Adrenal gland (tissue), 12 donors: ENCODE data around the gene STK24. TPM values are rescaled to one million over a fixed set of nuclear protein-coding genes. Genes with fewer than 3 reads are reported as not detected.
A peak's percentile ranks its signal among the peaks of the same experiment; 100 is the strongest.

ENCODE experiments used
- DNase-seq, 7 donors: peaks; one replicate each; pipeline ENCODE4 v3.0.0-alpha.2; 2019 to 2020
- H3K27ac ChIP-seq, 5 donors: fragments of 200-600 bp; sonication (generic) in 4 of 5; 1 replicate in 3 of 5; 2 replicates in 2 of 5; pipeline versions ENCODE4 v1.5.1 to v1.8.0; 2016 to 2020; ENCODE audit warnings: mild to moderate bottlenecking in 1 of 5
- H3K27me3 ChIP-seq: fragments of 200-600 bp; 2 replicates; pipeline ENCODE4 v1.8.0; 2021
- H3K36me3 ChIP-seq, 2 donors: fragments of 200-600 bp; replicated peaks in 1 of 2; 1 replicate in 1 of 2; 2 replicates in 1 of 2; pipeline versions ENCODE4 v1.5.1 to v1.8.0; 2018 to 2022
- H3K4me1 ChIP-seq, 2 donors: fragments of 200-600 bp; replicated peaks in 1 of 2; 1 replicate in 1 of 2; 2 replicates in 1 of 2; pipeline versions ENCODE4 v1.5.1 to v1.8.0; 2018 to 2021
- H3K4me3 ChIP-seq, 4 donors: fragments of 200-600 bp; sonication (generic) in 3 of 4; one replicate each; pipeline ENCODE4 v1.5.1; 2016 to 2018
- H3K9me3 ChIP-seq, 3 donors: fragments of 200-600 bp; sonication (generic) in 1 of 3; replicated peaks in 1 of 3; 1 replicate in 2 of 3; 2 replicates in 1 of 3; pipeline versions ENCODE4 v1.5.1 to v1.8.0; 2016 to 2021
- CTCF ChIP-seq, 6 experiments: fragments of 450-650 bp in 4 of 6; fragments of 200-600 bp in 2 of 6; sonication (generic) in 1 of 6; IDR thresholded peaks; 1 replicate in 5 of 6; 2 replicates in 1 of 6; pipeline versions ENCODE4 v1.5.1 to v1.8.0; 2016 to 2021; ENCODE audit warnings: antibody characterized with exemption in 6 of 6, mild to moderate bottlenecking in 2 of 6, moderate library complexity in 1 of 6
- POLR2A ChIP-seq, 2 donors: fragments of 450-650 bp; IDR thresholded peaks; one replicate each; pipeline ENCODE4 v1.6.1; 2017; ENCODE audit warnings: antibody characterized with exemption in 2 of 2, mild to moderate bottlenecking in 2 of 2, moderate library complexity in 1 of 2
- WGBS, 4 donors: extraction: QIAGEN DNeasy Blood & Tissue Kit in 2 of 4; methylation state at CpG; one replicate each; pipeline versions ENCODE4 v1.1.5 to v1.1.7; 2013 to 2017; 5-methylcytosine and 5-hydroxymethylcytosine counted together
- intact Hi-C, 2 donors: fragments of 100-400 bp; cut with DNase I; formaldehyde crosslinking; loops; one replicate each; pipeline versions ENCODE4 v1.14.1 to v1.15.0; 2022 to 2023
- polyA plus RNA-seq, 3 donors: library from polyadenylated mRNA; stranded (reverse); fragments of 200-250 nt in 2 of 3; fragments of 350-450 nt in 1 of 3; fragmentation: Illumina TruSeq in 1 of 3; extraction: RNeasy Lipid Tissue Mini Kit (QIAGEN cat#74804) in 1 of 3; gene quantifications; one replicate each; pipeline ENCODE4 v1.2.3, GENCODE V29; 2013 to 2014
- total RNA-seq, 9 donors: library from RNA; depleted of rRNA in 4 of 9; stranded (reverse); fragments of >200 nt in 4 of 9; fragments of 120-200 nt in 1 of 9; fragmentation: NEBNext Ultra II Directional in 1 of 9; extraction: Animal tissue kit (Norgen Biotek cat#: 25700) in 1 of 9; gene quantifications; one replicate each; pipeline versions ENCODE4 v1.1.0 to v1.2.4, GENCODE V29; 2013 to 2023
- donor health status: healthy with polysubstance abuse.
- donor health status: Bipolar disorder and iron deficiency.
- donor health status: DM: yes; HTN: yes; CAD: no.
- donor health status: DM: no; HTN: no; CAD: no.
- donor health status: DM: no; HTN: no; CAD: no.
- donor health status: DM: yes; HTN: yes; CAD: no.

The STK24 gene
- total and polyA plus RNA-seq, 12 donors: 17.7 to 72.2 (median 56.0) TPM

GRCh38 chr13:98514288-98514687 lies 62.6 kb downstream of the STK24 start:
- no peak overlapping the region for H3K27ac ChIP-seq
- no peak overlapping the region for H3K4me3 ChIP-seq
- intact Hi-C loops: no loop called here
- peaks cover 4 to 26% of the 10 kb centered on the region in 2 donors for H3K4me1 ChIP-seq
- 96 to 100% (median 99%) methylated on average over 1 of the region's 1 CpG for WGBS, 4 donors
- H3K27me3 ChIP-seq: no peaks in the 10 kb centered on the region
- no peaks in the 10 kb centered on the region for H3K9me3 ChIP-seq
- H3K36me3 ChIP-seq: no peaks in the 10 kb centered on the region
- DNase-seq: no peak
- TF ChIP-seq POLR2A (IDR thresholded peaks at IDR 0.05) (no peak), CTCF (IDR thresholded peaks at IDR 0.05) (no peak)

- no peaks in the 10 kb centered on the region for H3K9me3 ChIP-seq
- peaks cover 5 to 31% of the 10 kb centered on the region in 2 donors for H3K4me1 ChIP-seq
- no peak for DNase-seq
- H3K36me3 ChIP-seq: no peaks in the 10 kb centered on the region
- H3K27me3 ChIP-seq: no peaks in the 10 kb centered on the region
- 95 to 100% (median 97%) methylated on average over 2 of the region's 2 CpGs for WGBS, 4 donors
- no peak overlapping the region for H3K27ac ChIP-seq
- TF ChIP-seq POLR2A (IDR thresholded peaks at IDR 0.05) (no peak), CTCF (IDR thresholded peaks at IDR 0.05) (no peak)
- intact Hi-C loops: no loop called here
- H3K4me3 ChIP-seq: no peak overlapping the region
Measured at GRCh38 chr13:98513837-98514236, 63.1 kb downstream of the STK24 start.

GRCh38 chr13:98512774-98513665 lies 63.9 kb downstream of the STK24 start:
- H3K27ac ChIP-seq: no peak overlapping the region
- H3K4me1 ChIP-seq: peaks cover 5 to 36% of the 10 kb centered on the region in 2 donors
- intact Hi-C loops: no loop called here
- H3K27me3 ChIP-seq: no peaks in the 10 kb centered on the region
- no peak for TF ChIP-seq POLR2A (IDR thresholded peaks at IDR 0.05)
- TF ChIP-seq CTCF (IDR thresholded peaks at IDR 0.05): no peak
- H3K36me3 ChIP-seq: no peaks in the 10 kb centered on the region
- H3K4me3 ChIP-seq: no peak overlapping the region
- WGBS, 4 donors: 89 to 93% (median 92%) methylated on average over 14 to 18 of the region's 18 CpGs
- H3K9me3 ChIP-seq: no peaks in the 10 kb centered on the region
- peak in 1 of 7 donors; percentile 13 for DNase-seq

GRCh38 chr13:98511435-98511834 lies 65.5 kb downstream of the STK24 start:
- Histone ChIP-seq H3K9me3 (no peaks in the 10 kb centered on the region), H3K4me1 (peaks cover 20 to 38% of the 10 kb centered on the region in 2 donors), H3K27me3 (no peaks in the 10 kb centered on the region), H3K36me3 (no peaks in the 10 kb centered on the region), H3K4me3 (no peak overlapping the region), H3K27ac (no peak overlapping the region)
- peak in 1 of 7 donors; percentile 16 for DNase-seq
- TF ChIP-seq POLR2A (IDR thresholded peaks at IDR 0.05) (no peak), CTCF (IDR thresholded peaks at IDR 0.05) (no peak)
- 90 to 97% (median 95%) methylated on average over 7 of the region's 7 CpGs for WGBS, 4 donors
- intact Hi-C loops: no loop called here
